DMS 273 treated with DMSO at 0.1 percent for 48 hours (cell line): ENCODE data around the gene ZNF76.
A peak's percentile ranks its signal among the peaks of the same experiment; 100 is the strongest.
"Not testable (repeated sequence)": the region's sequence is repeated elsewhere in the genome, so short reads cannot be mapped to it uniquely, and the experiment has no call there.

Source experiments
- DNase-seq: peaks from one replicate; lab custom pipeline; 2025; lab: John Stamatoyannopoulos, UW

The ZNF76 gene

GRCh38 chr6:35300848-35301247 lies 41.3 kb downstream of the ZNF76 start:
- no peak for DNase-seq

DNA sequence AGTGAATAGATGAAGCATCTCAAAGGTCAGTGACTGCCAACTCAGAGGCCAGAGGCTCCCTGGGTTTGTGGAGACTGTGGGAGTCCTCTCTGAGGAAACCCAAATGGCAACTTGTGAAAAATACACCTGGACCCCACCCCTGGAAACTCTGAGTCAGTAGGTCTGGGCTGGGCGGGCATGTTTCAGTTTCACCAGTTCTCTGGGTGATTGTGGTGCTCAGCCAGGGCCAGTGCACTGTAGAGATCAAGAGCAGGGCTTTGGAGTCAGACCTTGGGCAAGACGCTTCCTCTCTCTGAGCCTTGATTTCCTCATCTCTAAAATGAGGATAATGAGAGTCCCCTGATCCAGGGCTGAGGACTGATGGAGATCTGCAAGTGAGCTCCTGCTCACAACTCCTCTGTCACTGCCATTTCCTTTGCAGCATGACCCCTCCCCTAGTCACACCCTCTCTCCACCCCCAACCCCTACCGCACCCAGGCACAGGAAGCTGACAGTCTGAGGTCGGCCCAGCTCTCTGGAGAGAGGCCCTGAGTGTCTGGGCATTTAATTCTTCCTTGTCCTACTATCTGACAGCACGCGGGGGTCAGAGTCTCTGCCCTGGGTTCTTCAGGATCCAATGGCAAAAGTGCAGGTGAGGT lies 43.2 kb downstream of the ZNF76 start:
- DNase-seq, result no peak

- no peak for DNase-seq
These were observed 44.8 kb downstream of the ZNF76 start for GRCh38 chr6:35304299-35304698.

- no peak for DNase-seq
These were observed 45.6 kb downstream of the ZNF76 start for GRCh38 chr6:35305117-35305516.

- not testable (repeated sequence) for DNase-seq
These were observed 47.6 kb downstream of the ZNF76 start for GRCh38 chr6:35307138-35307537.

DNA sequence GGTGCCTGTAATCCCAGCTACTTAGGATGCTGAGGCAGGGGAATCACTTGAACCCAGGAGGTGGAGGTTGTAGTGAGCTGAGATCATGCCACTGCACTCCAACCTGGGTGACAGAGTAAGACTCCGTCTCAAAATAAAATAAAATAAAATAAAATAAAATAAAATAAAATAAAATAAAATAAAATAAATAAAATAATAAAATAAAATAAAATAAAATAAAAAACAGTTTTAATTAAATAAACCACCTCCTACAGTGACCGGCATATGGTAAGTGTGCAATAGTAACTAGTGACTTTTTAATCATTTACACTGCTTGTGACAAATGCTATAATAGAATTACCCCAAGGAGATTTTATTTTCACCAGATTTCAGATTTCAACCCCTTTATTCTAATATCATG lies 49.0 kb downstream of the ZNF76 start:
- DNase-seq, result not testable (repeated sequence)

GRCh38 chr6:35309611-35310264 lies 50.2 kb downstream of the ZNF76 start:
- no peak for DNase-seq

- no peak for DNase-seq
These were observed 50.8 kb downstream of the ZNF76 start for GRCh38 chr6:35310265-35310831.

DNA sequence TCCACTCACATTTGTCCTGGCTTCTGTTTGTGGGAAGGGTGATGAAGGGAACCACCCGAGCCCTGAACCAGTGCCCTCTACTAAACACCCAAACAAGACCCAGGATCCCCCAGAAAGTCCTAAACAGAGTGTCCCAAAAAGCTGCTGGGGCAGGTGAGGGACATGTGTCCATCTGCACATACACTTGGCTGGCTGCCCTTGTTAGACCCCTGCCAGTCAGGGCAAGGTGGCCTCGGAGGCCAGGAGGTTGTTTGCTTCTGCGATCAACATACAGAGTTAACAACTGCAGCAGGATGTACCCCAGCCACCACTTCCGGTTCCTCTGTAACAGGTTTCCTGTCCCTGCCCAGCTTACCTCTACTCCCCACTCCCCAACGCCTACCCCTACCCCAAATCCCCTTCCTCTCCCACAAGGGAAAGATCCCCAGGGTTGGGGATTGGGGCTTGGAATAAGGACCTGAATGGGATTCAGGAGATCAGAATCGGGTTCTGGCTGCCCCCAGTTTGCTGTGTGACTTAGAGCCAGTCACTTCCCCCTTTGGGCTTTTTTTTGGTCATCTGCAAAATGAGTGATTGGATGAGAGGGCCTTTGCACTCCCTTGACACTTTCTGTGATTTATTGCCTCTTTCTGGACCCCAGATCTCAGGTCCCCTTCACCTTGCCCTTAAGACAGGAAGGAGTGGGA lies 52.0 kb downstream of the ZNF76 start:
- DNase-seq, result no peak

DNA sequence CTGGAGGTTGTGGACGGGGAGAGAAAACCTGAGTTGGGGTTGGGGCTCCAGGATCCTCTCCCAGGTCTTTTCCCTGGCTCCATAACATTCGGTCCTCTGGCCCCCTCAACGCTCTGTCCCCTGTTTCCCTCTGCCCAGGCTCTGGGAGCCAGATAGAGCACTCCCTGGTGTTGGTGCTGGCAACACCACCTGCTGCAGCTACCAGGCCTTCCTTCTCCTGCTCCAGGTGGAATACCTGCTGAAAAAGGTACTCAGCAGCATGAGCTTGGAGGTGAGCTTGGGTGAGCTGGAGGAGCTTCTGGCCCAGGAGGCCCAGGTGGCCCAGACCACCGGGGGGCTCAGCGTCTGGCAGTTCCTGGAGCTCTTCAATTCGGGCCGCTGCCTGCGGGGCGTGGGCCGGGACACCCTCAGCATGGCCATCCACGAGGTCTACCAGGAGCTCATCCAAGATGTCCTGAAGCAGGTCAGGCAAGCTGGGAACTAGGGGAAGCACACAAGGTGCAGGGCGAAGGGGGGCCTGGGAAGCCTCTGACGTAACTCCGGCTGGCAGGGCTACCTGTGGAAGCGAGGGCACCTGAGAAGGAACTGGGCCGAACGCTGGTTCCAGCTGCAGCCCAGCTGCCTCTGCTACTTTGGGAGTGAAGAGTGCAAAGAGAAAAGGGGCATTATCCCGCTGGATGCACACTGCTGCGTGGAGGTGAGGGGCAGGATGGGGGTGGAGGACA lies 52.7 kb downstream of the ZNF76 start:
- no peak for DNase-seq

DNA sequence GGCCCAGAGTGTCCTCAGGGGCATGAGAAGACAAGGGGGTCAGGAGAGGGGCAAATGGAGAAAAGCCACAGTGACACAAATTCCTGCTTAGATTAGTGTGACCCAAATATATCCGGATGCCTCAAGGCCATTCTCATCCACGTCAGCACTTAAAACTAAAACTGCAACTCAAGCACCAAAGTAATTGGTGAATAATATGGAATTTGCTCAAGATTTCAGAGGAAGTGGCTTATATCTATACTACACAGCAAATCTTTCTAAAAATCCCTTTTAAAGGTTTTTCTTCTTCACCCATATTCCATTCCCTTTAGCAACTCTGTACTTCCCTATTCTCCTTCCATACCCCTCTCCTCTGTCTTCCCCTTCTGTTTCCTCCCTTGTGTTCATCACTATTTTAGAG lies 53.3 kb downstream of the ZNF76 start:
- DNase-seq, result no peak

- DNase-seq, result no peak
These were observed 58.1 kb downstream of the ZNF76 start for GRCh38 chr6:35317483-35318195.

- peak; percentile 50 for DNase-seq
These were observed 58.9 kb downstream of the ZNF76 start for GRCh38 chr6:35318196-35319171.

- no peak for DNase-seq
These were observed 60.0 kb downstream of the ZNF76 start for GRCh38 chr6:35319346-35320030.

DNA sequence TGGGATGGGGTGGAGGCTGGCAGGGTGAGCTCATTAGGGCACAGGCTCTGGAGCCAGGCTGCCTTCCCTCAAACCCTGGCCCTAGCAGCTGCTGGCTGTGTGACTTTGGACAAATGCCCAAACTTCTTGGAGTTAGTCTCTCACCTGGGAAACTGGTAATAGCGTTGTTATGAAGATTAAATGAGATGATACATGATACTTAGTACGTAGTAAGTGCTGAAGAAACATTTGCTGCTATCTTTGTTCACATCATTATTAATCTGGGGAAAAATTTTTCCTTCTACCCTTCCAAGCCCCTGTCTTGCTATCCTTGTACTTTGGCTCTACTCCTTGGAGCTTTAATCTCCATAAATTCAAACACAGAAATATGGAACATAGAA lies 60.5 kb downstream of the ZNF76 start:
- DNase-seq, result no peak

- no peak for DNase-seq
These were observed 61.6 kb downstream of the ZNF76 start for GRCh38 chr6:35321091-35321490.

DNA sequence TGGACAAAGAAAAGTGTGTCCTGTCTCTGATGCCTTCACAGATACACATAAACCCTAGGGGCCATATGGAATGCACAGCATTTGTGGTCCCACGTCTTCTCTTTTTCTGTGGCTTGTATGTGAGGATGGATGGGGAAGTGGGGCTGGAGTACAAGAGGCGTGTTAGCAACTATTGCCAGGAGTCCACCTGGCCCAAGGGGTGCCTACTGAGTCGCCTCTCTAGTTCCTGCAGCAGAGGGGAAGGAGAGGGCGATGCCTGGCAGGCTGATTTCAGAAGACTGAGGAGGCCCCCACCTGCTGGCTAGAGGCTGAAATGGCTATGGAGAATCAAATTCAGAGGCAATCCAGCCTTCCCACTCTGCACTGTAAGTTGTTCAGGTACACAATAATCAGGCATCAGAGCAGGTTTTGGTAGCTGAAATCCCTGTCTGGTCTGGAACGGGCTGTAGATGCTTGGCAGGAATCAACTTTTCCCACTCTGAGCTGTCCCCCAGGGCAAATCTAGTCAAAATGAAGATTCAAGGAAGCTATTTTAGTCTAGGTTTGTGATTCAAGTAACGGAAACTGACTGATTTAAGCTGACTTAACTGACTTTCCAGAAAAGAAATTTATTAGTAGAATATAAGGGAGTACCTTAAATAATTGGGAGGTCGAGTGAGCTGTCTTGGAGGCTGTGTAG lies 68.0 kb downstream of the ZNF76 start:
- DNase-seq, result peak; percentile 18

GRCh38 chr6:35328108-35328723 lies 68.7 kb downstream of the ZNF76 start:
- DNase-seq, result no peak

DNA sequence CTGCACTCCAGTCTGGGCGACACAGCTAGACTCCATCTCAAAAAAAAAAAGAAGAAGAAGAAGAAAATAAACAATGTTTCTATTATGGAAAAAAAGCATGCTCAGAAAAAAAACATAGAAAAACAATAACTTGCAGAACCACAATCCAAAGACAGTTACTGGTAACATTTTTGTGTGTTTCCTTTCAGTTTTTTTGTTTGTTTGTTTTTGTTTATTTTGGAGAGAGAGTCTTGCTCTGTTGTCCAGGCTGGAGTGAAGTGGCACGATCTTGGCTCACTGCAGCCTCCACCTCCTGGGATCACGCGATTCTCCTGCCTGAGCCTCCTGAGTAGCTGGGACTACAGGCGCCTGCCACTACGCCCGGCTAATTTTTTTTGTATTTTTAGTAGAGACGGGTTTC lies 69.4 kb downstream of the ZNF76 start:
- not testable (repeated sequence) for DNase-seq
